ENCODE results near the gene RPL35.

Gene RPL35

DNA sequence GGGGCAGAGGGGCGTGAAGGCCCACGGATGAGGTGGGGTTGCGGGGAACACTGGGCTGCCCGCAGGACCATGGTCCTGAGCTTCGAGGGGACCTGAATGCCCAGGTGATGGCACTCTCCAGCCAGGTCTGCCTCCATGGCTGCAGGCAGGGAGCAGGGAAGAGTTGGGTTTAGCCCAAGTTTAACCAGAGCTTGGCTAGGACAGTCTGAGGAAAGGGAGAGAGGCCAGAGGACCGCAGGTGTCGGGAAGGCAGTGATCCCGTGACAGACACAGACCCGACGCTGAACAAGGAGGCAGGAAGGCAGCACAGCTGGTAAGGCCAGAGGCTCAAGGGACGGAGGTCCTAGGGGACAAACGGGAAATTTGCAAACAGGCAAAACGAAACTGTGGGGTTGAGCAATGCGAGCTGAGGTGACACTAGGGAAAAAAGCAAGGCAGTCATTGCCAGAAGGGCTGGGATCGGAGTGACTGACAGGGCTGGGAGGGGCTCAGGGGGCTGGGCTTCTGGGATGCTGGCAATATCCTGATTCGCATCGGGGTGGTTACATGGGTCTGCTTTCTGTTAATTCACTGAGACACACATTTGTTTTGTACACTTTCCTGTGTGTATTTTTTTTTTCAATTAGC is 25.2 kb upstream of the RPL35 start:
- Mint-ChIP-seq H3K4me3 (no peak overlapping the region), H3K4me1 (peaks cover 5% of the 10 kb centered on the region), H3K27me3 (ENCODE audit: low read depth) (no peaks in the 10 kb centered on the region), H3K36me3 (ENCODE audit: low read depth) (peaks cover 45% of the 10 kb centered on the region), H3K9me3 (no peaks in the 10 kb centered on the region), H3K27ac (no peak overlapping the region)
- TF ChIP-seq, protein P1, sequence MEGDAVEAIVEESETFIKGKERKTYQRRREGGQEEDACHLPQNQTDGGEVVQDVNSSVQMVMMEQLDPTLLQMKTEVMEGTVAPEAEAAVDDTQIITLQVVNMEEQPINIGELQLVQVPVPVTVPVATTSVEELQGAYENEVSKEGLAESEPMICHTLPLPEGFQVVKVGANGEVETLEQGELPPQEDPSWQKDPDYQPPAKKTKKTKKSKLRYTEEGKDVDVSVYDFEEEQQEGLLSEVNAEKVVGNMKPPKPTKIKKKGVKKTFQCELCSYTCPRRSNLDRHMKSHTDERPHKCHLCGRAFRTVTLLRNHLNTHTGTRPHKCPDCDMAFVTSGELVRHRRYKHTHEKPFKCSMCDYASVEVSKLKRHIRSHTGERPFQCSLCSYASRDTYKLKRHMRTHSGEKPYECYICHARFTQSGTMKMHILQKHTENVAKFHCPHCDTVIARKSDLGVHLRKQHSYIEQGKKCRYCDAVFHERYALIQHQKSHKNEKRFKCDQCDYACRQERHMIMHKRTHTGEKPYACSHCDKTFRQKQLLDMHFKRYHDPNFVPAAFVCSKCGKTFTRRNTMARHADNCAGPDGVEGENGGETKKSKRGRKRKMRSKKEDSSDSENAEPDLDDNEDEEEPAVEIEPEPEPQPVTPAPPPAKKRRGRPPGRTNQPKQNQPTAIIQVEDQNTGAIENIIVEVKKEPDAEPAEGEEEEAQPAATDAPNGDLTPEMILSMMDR (IDR thresholded peaks at IDR 0.05; ENCODE audit: unreplicated experiment in 3 of 3), result no peak

DNA sequence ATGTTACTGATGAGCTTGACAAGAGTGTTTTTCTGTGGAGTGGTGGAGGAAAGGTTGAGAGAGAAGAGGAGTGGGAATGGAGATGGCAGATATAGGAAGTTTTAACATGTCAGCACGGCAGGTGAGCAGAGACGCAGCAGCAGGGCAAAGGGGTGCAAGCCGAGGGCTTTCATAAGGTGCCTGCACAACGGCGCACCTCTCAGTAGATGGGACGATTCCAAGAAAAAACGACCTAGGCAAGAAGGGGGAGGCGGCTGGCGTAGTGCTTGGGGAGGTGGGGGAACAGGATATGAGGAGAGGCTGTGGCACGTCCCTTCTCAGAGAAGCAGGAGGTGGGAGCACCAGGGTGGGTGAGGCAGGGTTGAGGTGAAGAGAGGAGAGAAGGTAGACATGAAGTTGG is 24.7 kb upstream of the RPL35 start:
- H3K27me3 Mint-ChIP-seq (ENCODE audit: low read depth), result no peaks in the 10 kb centered on the region
- no peak overlapping the region for H3K4me3 Mint-ChIP-seq
- H3K9me3 Mint-ChIP-seq, result no peaks in the 10 kb centered on the region
- H3K27ac Mint-ChIP-seq, result no peak overlapping the region
- peaks cover 5% of the 10 kb centered on the region for H3K4me1 Mint-ChIP-seq
- peaks cover 49% of the 10 kb centered on the region for H3K36me3 Mint-ChIP-seq (ENCODE audit: low read depth)
- TF ChIP-seq, protein P1 (IDR thresholded peaks at IDR 0.05; ENCODE audit: unreplicated experiment in 3 of 3), result no peak

DNA sequence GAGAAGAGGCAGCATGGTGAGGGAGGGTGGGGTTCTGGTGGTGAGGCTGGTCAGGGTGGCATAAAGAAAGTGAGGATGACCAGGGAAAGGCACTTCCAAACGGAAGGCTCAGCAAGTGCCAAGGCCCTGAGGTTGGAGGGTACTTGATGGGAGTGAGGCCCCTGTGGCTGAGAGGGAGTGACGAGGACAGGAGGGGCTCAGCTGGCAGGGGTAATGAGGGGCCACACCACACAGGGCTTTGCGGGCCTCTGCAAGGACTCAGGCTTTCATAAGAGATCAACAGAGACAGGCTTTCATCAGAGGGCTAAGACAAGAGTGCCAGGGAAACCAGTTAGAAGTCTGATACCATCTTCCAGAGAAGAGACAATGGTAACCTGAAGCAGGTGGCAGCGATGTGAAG is 23.8 kb upstream of the RPL35 start:
- H3K36me3 Mint-ChIP-seq (ENCODE audit: low read depth), result peaks cover 42% of the 10 kb centered on the region
- peaks cover 5% of the 10 kb centered on the region for H3K4me1 Mint-ChIP-seq
- no peaks in the 10 kb centered on the region for H3K9me3 Mint-ChIP-seq
- TF ChIP-seq, protein P1 (IDR thresholded peaks at IDR 0.05; ENCODE audit: unreplicated experiment in 3 of 3), result no peak
- no peak overlapping the region for H3K4me3 Mint-ChIP-seq
- H3K27ac Mint-ChIP-seq, result no peak overlapping the region
- no peaks in the 10 kb centered on the region for H3K27me3 Mint-ChIP-seq (ENCODE audit: low read depth)

DNA sequence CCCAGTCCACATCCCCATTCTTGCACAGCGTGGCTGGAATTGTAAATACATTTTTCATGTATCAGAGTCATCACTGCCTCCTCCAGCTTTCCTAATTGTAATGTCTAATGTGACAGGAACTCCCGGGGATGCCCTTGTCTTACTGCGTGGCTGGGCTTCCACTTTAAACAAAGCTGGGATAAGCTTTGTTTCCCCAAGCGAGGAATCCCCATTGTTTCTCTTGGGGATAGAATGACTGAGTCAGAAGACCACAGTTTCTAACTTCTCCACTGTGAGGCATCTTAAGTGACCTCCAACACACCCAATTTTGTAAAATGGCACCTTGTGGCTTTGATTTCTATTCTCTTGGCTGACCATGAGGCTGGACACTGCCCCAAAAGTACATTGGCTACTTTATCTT is 22.6 kb upstream of the RPL35 start:
- Mint-ChIP-seq H3K27me3 (ENCODE audit: low read depth) (no peaks in the 10 kb centered on the region), H3K9me3 (no peaks in the 10 kb centered on the region), H3K4me3 (no peak overlapping the region), H3K36me3 (ENCODE audit: low read depth) (peaks cover 35% of the 10 kb centered on the region), H3K27ac (no peak overlapping the region), H3K4me1 (peaks cover 8% of the 10 kb centered on the region)
- TF ChIP-seq, protein P1 (IDR thresholded peaks at IDR 0.05; ENCODE audit: unreplicated experiment in 3 of 3), result no peak

DNA sequence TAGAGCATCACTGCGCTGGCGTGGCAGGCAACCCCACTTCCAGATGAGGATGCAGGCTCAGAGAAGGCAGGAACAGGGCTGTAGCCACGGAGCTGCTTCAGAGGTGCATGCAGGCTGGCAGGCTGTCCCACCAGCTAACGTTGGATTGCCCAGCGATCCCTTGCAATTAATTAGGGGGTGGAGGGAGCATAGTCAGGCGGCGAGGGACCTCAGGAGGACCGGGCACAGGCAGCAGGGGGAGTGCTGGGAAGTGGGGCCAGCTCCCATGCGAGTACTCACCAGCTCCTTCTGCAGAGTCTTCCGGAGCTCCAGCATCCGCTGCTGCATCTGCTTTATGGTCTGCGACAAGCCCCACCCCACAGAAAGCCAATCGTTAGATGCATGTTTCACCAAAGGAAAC is 20.5 kb upstream of the RPL35 start:
- TF ChIP-seq, protein P1 (IDR thresholded peaks at IDR 0.05; ENCODE audit: unreplicated experiment in 3 of 3), result no peak
- H3K27ac Mint-ChIP-seq, result no peak overlapping the region
- no peaks in the 10 kb centered on the region for H3K27me3 Mint-ChIP-seq (ENCODE audit: low read depth)
- peaks cover 17% of the 10 kb centered on the region for H3K4me1 Mint-ChIP-seq
- H3K4me3 Mint-ChIP-seq, result no peak overlapping the region
- H3K36me3 Mint-ChIP-seq (ENCODE audit: low read depth), result peaks cover 41% of the 10 kb centered on the region
- no peaks in the 10 kb centered on the region for H3K9me3 Mint-ChIP-seq

DNA sequence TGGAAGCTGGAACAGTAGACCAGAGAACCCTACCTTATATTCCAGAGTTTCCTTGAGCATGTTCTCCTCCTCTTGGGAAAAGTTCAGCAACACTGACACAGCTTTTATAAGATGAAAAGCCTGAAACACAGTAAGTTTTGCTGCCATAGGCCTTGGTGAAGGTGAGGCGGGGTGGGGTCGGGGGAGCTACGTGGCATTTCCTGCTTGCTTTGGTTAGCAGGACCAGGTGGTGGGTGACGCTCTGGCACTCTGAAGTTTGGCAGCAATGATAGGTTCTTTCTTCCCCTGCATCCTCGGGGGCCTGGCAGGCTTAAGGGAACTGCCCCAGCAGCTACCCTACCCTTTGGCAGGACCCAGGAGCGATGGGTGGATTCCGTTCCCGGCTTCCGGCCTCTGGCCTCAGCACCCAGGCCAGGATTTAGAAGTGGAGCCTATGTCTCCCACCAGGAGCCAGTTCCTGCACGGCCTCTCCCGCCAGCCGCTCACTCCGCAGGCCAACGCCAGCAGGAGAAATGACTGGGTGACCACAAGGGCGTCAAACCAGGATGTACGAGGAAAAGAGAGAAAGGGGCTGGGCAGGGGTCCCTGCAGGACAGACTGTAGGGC is 19.5 kb upstream of the RPL35 start:
- Mint-ChIP-seq H3K27me3 (ENCODE audit: low read depth) (no peaks in the 10 kb centered on the region), H3K4me1 (peaks cover 17% of the 10 kb centered on the region), H3K9me3 (no peaks in the 10 kb centered on the region), H3K27ac (no peak overlapping the region), H3K36me3 (ENCODE audit: low read depth) (peaks cover 43% of the 10 kb centered on the region), H3K4me3 (no peak overlapping the region)
- TF ChIP-seq, protein P1 (IDR thresholded peaks at IDR 0.05; ENCODE audit: unreplicated experiment in 3 of 3), result no peak
